AG09309 (cell line): Measurements from ENCODE around the gene NELL2.

Source experiments
- DNase-seq: peaks from one replicate; pipeline ENCODE4 v3.0.0-alpha.2; 2010; ENCODE audit warnings: low read depth
- H3K4me3 ChIP-seq: 2 replicates; pipeline ENCODE4 v1.5.1; 2011; ENCODE audit warnings: mild to moderate bottlenecking, low read depth, low read length, moderate library complexity; ENCODE audit not compliant: control insufficient read depth
- TF ChIP-seq, protein P1 (sequence below): IDR thresholded peaks from 2 replicates; pipeline ENCODE4 v1.5.1; 2011; ENCODE audit warnings: mild to moderate bottlenecking, low read depth, low read length, inconsistent platforms; ENCODE audit not compliant: insufficient read depth, control insufficient read depth; ENCODE audit errors: missing control alignments

The NELL2 gene

DNA sequence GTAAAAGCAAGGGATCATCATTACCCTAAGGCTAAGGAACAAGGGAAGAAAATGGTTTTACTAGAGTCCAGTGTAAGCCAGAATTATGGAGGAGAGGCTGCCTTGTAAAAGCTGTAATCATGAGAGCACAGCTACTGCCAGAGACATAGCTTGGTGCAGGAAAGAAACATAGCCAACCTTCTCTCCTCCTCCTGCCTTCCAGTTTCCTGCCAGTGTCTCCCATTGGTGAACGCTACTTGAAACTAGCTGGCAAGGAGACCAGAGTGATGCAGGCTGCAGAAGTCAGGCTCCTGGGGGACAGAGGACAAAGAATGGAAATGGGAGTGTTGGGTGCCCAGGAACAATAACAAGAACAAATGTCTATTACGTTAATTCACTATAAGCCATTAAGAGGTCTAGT, 158.5 kb downstream of the NELL2 start:
- no peak for DNase-seq
- H3K4me3 ChIP-seq = no peak overlapping the region
- TF ChIP-seq, protein P1, sequence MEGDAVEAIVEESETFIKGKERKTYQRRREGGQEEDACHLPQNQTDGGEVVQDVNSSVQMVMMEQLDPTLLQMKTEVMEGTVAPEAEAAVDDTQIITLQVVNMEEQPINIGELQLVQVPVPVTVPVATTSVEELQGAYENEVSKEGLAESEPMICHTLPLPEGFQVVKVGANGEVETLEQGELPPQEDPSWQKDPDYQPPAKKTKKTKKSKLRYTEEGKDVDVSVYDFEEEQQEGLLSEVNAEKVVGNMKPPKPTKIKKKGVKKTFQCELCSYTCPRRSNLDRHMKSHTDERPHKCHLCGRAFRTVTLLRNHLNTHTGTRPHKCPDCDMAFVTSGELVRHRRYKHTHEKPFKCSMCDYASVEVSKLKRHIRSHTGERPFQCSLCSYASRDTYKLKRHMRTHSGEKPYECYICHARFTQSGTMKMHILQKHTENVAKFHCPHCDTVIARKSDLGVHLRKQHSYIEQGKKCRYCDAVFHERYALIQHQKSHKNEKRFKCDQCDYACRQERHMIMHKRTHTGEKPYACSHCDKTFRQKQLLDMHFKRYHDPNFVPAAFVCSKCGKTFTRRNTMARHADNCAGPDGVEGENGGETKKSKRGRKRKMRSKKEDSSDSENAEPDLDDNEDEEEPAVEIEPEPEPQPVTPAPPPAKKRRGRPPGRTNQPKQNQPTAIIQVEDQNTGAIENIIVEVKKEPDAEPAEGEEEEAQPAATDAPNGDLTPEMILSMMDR = no peak

DNA sequence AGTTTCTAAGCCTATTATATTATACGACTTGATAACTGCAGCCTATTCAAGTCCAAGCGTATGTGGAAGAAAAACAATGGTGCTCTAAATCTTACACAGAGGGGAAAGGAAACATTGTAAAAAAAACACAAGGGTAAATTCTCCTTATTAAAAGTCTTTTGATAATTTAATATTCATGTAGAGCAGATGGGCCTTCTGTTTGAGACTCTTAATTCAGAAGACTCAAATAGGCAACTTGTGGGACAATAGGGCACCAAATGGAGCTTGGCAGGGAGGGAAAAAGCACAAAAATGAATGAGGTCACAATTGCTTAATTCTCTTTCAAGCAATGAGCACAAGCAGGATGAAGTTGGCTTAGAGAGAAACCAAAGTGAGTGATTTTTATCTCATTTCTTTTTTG, 159.4 kb downstream of the NELL2 start:
- TF ChIP-seq, protein P1 = no peak
- no peak for DNase-seq
- H3K4me3 ChIP-seq = no peak overlapping the region

DNA sequence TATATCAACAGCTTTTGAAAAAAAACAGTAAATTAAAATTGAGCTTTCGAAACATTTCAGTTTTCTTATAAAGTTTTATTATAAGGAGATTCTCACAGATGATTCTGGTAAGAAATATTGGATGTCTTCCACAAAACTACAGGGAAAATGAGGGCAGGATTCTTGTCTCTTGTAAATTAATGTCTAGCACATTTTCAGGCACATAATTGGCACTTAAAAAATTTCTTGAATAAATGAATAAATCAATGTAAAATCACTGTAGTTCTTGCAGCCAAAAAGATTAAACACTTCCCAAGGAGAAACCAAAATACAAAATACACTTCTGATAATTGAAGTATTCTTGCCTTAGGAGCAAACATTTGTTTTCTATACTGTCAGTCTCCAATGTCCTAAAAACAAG, 164.4 kb downstream of the NELL2 start:
- TF ChIP-seq, protein P1 = no peak
- no peak overlapping the region for H3K4me3 ChIP-seq

DNA sequence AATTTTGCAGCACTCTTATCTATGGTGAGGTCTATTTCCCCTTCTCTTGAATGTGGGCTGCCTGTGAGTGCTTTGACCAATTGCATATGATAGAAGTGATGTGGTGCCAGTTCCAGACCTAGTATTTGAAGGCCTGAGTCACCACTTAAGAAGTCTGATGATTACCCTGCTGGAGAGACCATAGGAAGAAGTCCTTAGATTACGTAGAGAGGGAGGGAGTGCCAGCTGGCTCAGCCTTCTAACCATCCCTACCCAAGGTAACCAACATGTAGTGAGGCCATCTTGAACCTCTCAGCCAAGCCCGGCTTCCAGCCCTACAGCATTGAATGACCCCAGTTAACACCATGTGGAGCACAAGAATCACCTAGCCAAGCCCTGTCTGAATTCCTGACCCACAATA, 166.9 kb downstream of the NELL2 start:
- H3K4me3 ChIP-seq = no peak overlapping the region
- TF ChIP-seq, protein P1 = no peak
- DNase-seq = no peak

More for the DNA sequence above, 164.4 kb downstream of the NELL2 start:
- DNase-seq = no peak

DNA sequence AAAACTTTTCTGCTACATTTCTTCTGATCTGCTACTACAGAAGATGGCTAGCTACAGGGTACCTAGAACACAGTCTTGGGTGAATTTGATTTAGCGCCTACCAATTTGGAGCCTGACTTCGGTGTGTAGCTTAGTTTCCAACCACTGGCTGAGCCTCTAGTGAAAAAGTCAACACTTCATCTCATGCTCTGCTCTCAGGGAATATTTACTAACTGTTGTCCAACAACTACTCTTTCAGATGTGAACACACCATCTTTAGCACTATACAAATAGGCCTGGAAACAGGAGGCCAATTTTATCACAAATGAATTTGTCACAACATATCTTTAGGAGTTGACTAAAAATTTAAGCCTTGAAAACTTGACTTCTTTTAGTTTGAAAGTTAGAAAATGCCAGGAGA, 167.9 kb downstream of the NELL2 start:
- DNase-seq = no peak
- no peak overlapping the region for H3K4me3 ChIP-seq
- TF ChIP-seq, protein P1 = no peak

DNA sequence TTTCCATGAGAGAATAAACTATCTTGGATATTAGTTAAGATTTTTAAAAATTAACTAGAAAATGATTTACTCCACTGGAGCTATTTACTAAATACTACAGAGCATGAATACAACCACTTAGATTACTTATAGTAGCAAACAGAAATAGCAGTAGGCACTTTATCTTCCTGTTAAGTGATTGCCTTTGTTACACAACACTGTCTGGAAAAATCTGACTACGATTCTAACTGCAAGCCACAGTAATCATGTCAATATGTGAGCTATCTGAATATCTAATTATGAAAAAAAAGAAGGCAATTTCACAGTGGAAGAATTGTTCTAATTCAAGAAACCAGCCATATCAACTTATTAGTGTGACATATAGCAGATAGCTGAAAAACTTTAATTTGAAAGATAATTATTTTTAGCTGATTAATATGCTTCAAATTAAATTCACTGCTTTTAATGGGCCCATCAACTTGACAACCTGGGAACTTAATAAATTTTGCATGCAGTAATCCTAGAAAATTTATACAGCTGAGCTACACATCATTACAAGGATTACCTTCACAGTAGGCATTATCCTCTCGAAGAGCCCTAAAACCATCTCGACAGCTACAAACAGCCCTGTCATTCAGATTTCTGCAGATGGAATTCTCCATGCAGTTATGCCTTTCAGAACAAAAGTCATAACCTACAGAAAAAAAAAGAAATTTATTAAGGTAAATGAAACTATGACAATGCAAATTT, 172.8 kb downstream of the NELL2 start:
- TF ChIP-seq, protein P1 = no peak
- no peak for DNase-seq
- no peak overlapping the region for H3K4me3 ChIP-seq
